HS-27A (cell line): ENCODE measurements around the gene CATSPERE.
"Not testable (repeated sequence)": the region's sequence is repeated elsewhere in the genome, so short reads cannot be mapped to it uniquely, and the experiment has no call there.

Experiments
- DNase-seq: peaks from one replicate; pipeline ENCODE4 v3.0.0-alpha.2; 2012; ENCODE audit warnings: low read depth, missing footprints

Gene CATSPERE

DNA sequence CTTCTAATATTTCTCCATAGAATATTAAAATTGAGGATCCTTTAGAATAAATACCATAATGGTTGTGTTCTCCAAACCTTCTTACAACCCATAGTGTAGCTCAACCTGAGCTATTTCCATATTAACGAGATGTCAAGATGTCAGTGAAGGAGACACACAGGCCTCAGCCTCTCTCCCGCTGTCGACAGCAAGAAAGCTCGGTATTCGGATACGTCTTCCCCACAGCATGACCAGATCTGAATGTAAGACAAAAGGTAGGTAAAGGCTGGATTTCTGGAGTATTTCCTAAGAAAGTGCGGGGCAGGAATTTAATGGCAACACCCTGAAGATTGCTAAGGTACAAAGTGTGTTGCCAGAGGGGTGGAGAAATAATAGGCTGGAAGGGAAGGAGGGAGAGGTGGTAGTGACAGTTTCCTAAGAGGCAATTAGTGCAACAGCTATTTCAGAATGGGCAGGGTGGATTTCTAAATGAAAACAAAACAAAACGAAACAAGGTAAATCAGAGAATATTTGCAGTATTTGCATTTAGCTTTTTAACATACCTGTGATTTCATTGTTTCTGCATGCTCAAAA lies 11.1 kb upstream of the CATSPERE start:
- no peak for DNase-seq

- no peak for DNase-seq
These were observed 10.2 kb upstream of the CATSPERE start for GRCh38 chr1:244450597-244451538.

DNA sequence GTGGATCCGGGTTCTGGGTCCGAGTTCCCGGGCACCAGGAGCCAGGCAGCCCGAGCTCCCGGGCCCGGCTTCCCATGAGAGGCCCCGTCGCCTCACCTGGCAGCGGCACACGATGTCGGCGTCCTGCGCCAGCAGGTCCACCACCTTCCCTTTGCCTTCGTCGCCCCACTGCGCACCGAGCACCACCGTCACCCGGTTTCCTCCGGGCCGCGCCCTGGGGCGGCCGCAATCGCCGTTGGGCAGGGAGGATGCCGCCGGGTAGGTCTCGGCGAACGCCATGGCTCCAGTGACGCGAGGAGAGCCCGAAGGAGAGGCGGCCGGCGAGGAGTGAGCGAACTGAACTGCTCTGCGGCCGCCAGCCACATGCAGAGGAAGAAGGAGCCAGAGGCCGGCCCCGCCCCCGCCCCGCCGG lies 9.5 kb upstream of the CATSPERE start, which contains the start of gene ADSS2:
TSS of gene ADSS2 (minus strand) at position 371 of the 412 bp plus-strand sequence. CDS start at position 279, 92 bp downstream.
- DNase-seq, result no peak

- DNase-seq, result peak; percentile 94
These were observed 8.9 kb upstream of the CATSPERE start for GRCh38 chr1:244451951-244452795.

GRCh38 chr1:244454412-244454811 lies 6.7 kb upstream of the CATSPERE start:
- DNase-seq, result no peak

DNA sequence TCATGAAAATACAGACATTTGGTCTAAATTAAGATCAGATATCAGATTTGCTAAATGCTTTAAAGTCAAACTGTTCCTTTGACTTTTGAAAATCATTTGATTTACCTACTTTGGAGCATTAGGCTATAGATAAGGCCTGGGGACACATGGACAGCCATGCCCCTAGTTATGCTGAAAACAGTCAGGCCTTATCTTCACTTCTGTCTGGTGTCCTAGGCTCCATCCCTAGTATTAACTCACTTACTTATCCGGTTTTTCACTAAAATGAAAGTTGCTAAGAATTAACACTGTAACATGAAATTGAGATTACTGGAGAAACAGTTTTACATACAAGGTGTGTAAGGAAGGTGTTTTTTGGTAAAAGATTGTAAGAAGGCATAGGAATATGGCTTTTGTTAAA lies 4.5 kb upstream of the CATSPERE start:
- DNase-seq, result no peak

- DNase-seq, result no peak
These were observed 2.3 kb upstream of the CATSPERE start for GRCh38 chr1:244458781-244459180.

DNA sequence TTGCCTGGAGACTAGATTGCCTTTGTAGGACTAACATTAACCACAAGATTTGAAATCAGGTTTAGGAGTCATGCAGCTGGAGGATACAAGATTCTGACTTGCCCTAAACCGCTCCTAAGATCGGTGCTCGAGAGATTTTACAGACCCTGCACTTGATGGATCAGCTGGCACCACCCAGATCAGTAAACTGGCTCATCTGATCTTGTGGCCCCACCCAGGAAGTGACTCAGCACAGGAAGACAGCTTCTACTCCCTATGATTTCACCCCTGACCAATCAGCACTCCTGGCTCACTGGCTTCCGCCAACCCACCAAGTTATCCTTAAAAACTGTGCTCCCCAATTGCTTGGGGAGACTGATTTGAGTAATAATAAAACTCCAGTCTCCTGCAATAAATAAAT lies 876 bp upstream of the CATSPERE start:
- no peak for DNase-seq

DNA sequence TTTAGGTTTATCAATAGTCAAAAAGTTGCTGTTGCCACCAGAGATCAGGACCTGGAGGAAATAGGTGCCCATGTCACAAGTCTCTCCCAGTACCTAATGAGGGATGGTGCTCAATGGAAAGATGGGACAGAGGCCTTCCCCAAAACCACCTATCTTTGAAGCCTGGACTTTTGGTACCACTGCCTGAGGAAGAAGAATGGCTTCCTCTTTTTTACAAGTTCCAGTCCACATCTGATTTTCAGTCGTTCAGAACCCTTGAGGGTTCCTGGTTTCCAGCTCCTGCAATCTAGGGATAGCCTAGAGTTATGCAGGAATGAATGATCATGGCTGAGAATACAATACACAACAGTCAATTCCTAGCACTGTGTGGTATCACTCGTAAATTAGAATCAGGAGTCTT lies 5.7 kb downstream of the CATSPERE start:
- no peak for DNase-seq

GRCh38 chr1:244473059-244473605 lies 12.1 kb downstream of the CATSPERE start:
- DNase-seq, result no peak

- not testable (repeated sequence) for DNase-seq
These were observed 23.9 kb downstream of the CATSPERE start for GRCh38 chr1:244484971-244485370.

DNA sequence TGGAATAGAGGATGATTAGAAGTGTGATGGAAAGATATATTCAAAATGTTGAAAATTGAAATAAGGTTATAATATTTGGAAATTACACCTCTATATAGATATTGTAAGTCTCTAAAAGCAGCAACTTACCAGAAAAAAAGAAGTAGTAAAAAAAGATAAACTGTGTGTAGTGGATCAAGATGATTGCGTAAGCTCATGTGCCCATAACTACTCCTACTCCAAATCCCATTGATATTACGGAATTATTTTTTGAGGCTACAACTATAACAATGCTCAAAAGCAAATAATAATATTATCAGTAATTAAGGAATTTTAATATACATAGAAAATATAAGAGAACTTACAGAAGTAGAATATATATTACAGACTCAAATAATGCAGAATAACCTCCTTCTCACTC lies 33.6 kb downstream of the CATSPERE start:
- no peak for DNase-seq

DNA sequence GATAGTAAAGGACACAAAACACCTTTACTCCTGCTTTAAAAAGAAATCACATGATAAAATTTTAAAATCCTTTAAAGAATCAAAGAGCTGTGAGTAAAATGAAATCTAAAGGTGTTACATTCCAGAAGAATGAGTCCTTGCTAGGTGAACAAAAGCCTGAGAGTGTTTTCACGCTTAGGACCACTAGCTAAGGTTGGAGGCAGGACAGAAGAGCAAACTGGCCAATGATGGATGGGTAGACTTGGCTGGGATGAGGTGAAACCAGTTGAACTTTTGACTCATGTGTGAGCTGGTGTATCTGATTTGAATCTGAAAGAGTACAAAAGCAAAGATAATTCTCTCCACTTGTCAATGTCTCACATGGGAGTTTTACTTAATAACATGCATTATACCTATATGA lies 35.1 kb downstream of the CATSPERE start:
- DNase-seq, result no peak

GRCh38 chr1:244497805-244498204 lies 36.7 kb downstream of the CATSPERE start:
- DNase-seq, result no peak

DNA sequence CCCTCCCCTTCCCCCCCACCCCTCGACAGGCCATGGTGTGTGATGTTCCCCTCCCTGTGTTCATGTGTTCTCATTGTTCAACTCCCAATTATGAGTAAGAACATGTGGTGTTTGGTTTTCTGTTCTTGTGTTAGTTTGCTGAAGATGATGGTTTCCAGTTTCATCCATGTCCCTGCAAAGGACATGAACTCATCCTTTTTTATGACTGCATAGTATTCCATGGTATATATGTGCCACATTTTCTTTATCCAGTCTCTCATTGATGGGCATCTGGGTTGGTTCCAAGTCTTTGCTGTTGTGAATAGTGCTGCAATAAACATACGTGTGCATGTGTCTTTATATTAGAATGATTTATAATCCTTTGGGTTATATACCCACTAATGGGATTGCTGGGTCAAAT lies 38.4 kb downstream of the CATSPERE start:
- not testable (repeated sequence) for DNase-seq

GRCh38 chr1:244500515-244500914 lies 39.4 kb downstream of the CATSPERE start:
- not testable (repeated sequence) for DNase-seq

DNA sequence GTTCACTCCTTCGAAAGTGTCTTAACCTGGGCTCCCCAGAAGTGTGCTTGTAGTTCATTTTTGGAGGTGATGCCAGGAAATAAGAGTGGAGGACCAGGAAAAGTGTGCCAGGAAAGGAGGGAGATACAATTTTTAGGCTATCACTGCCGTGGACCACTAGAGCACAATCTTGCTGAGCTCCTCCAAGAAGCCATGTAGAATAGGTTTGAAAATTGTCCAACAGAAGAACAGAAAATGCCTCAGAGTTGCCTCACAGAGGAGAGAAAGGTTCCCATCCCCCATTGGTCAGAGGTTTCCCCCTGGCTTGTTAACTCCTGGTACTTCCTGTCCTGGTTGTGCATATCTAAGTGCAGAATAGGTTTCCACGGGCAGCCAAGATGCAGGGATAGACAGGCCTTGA lies 41.6 kb downstream of the CATSPERE start:
- DNase-seq, result no peak

DNA sequence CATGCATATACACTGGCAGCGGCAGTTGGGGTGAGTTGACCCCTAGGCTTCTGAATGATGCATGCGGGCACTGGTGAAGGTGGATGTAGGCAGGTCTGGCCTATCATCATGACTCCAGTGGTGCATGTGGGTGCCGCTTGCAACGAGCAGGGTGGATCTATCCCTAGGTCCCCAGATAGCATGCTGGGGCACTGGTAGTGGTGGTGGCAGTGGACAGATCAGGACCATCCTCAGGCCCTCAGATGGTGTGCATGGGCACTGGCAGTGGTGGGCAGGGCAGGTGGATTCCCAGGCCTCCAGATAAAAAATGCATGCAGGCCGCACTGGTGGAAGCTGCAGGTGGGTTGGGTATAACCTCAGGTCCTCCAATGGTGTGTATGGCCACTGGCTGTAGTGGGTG lies 52.4 kb downstream of the CATSPERE start:
- DNase-seq, result no peak

- DNase-seq, result no peak
These were observed 54.6 kb downstream of the CATSPERE start for GRCh38 chr1:244515680-244516079.

GRCh38 chr1:244536316-244536715 lies 75.2 kb downstream of the CATSPERE start:
- DNase-seq, result no peak

- no peak for DNase-seq
These were observed 84.4 kb downstream of the CATSPERE start for GRCh38 chr1:244545511-244545910.

GRCh38 chr1:244548558-244549115 lies 87.6 kb downstream of the CATSPERE start:
- DNase-seq, result no peak
